MM.1S (cell line): ENCODE measurements around the gene CMC1.

Source experiments
- DNase-seq: peaks from one replicate; pipeline ENCODE4 v3.0.0-alpha.2; 2015
- H2AFZ ChIP-seq: fragments of 300-600 bp; sonication (generic); 2 replicates; pipeline ENCODE4 v1.6.0; 2016; ENCODE audit warnings: antibody characterized with exemption, low read length
- H3F3A ChIP-seq: fragments of 300-600 bp; sonication (generic); 2 replicates; pipeline ENCODE4 v1.6.1; 2016; ENCODE audit warnings: mild to moderate bottlenecking, antibody characterized with exemption, low read length, moderate library complexity, mixed read lengths; ENCODE audit not compliant: insufficient read depth
- H3K27ac ChIP-seq: fragments of 300-600 bp; sonication (generic); 2 replicates; pipeline ENCODE4 v1.5.1; 2016; ENCODE audit warnings: mild to moderate bottlenecking, low read length
- H3K27me3 ChIP-seq: fragments of 300-600 bp; sonication (generic); replicated peaks from 2 replicates; pipeline ENCODE4 v1.6.0; 2016; ENCODE audit warnings: low read length; ENCODE audit not compliant: insufficient read depth
- H3K36me3 ChIP-seq: fragments of 300-600 bp; sonication (generic); replicated peaks from 2 replicates; pipeline ENCODE4 v1.6.1; 2016; ENCODE audit warnings: mild to moderate bottlenecking, low read length, mixed read lengths; ENCODE audit not compliant: insufficient read depth
- H3K4me1 ChIP-seq: fragments of 300-600 bp; sonication (generic); 2 replicates; pipeline ENCODE4 v1.6.1; 2016; ENCODE audit warnings: low read length, mixed read lengths
- H3K4me2 ChIP-seq: fragments of 300-600 bp; sonication (generic); 2 replicates; pipeline ENCODE4 v1.6.0; 2016; ENCODE audit warnings: low read depth, low read length
- H3K4me3 ChIP-seq: fragments of 300-600 bp; sonication (generic); 2 replicates; pipeline ENCODE4 v1.5.1; 2016; ENCODE audit warnings: low read length, mixed read lengths
- H3K79me2 ChIP-seq: fragments of 300-600 bp; sonication (generic); 2 replicates; pipeline ENCODE4 v1.6.1; 2016; ENCODE audit warnings: mixed run types, low read length, mixed read lengths
- H3K9ac ChIP-seq: fragments of 300-600 bp; sonication (generic); 2 replicates; pipeline ENCODE4 v1.6.1; 2016; ENCODE audit warnings: low read length, mixed read lengths
- H3K9me2 ChIP-seq: fragments of 300-600 bp; sonication (generic); replicated peaks from 2 replicates; pipeline ENCODE4 v1.6.1; 2016; ENCODE audit warnings: mild to moderate bottlenecking, low read length, mixed read lengths; ENCODE audit not compliant: insufficient read depth
- H3K9me3 ChIP-seq: fragments of 300-600 bp; sonication (generic); replicated peaks from 2 replicates; pipeline ENCODE4 v1.6.1; 2016; ENCODE audit warnings: mild to moderate bottlenecking, low read length, mixed read lengths; ENCODE audit not compliant: insufficient read depth
- H4K20me1 ChIP-seq: fragments of 300-600 bp; sonication (generic); 2 replicates; pipeline ENCODE4 v1.6.1; 2016; ENCODE audit warnings: mild to moderate bottlenecking, low read length, moderate library complexity, mixed read lengths; ENCODE audit not compliant: insufficient read depth
- CTCF ChIP-seq: fragments of 300-600 bp; sonication (generic); IDR thresholded peaks from 2 replicates; pipeline ENCODE4 v1.5.1; 2016; ENCODE audit warnings: antibody characterized with exemption, low read length, mixed read lengths
- EZH2 ChIP-seq: fragments of 300-600 bp; sonication (generic); optimal IDR thresholded peaks from 2 replicates; pipeline ENCODE3; 2017; ENCODE audit warnings: low read depth, mild to moderate bottlenecking, antibody characterized with exemption, low read length, mixed read lengths
- EZH2phosphoT487 ChIP-seq: fragments of 300-600 bp; sonication (generic); IDR thresholded peaks from 2 replicates; pipeline ENCODE4 v1.6.1; 2018; ENCODE audit warnings: antibody characterized with exemption, low read length

Gene CMC1

DNA sequence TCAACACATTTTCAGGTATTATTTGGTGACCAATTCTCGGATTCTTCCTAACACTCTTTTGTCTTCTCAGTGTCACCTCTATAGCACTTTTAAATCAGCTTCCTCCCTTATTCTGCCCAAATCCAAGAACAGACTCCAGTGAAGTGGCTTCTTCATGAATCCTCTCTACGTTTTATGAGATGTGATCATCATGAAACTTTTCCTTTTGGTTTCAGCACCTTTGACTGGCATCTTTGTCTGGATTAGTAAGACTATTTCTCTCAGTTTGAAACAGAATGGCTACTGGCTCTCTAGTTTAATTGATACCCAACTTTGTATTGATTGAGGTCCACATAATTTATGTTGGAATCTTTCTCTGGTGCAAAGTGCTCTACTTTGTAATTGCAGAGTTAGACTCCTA lies 45.6 kb downstream of the CMC1 start:
- Histone ChIP-seq H2AFZ (no peak overlapping the region), H3K9me2 (no peaks in the 10 kb centered on the region), H3K36me3 (no peaks in the 10 kb centered on the region), H3F3A (no peaks in the 10 kb centered on the region), H3K4me1 (no peaks in the 10 kb centered on the region), H3K9ac (no peak overlapping the region), H3K9me3 (no peaks in the 10 kb centered on the region), H4K20me1 (no peaks in the 10 kb centered on the region), H3K4me3 (no peak overlapping the region), H3K4me2 (no peak overlapping the region), H3K27ac (no peak overlapping the region), H3K79me2 (no peaks in the 10 kb centered on the region), H3K27me3 (no peaks in the 10 kb centered on the region)
- no peak for DNase-seq
- TF ChIP-seq CTCF (no peak), EZH2phosphoT487 (no peak), EZH2 (no peak)

DNA sequence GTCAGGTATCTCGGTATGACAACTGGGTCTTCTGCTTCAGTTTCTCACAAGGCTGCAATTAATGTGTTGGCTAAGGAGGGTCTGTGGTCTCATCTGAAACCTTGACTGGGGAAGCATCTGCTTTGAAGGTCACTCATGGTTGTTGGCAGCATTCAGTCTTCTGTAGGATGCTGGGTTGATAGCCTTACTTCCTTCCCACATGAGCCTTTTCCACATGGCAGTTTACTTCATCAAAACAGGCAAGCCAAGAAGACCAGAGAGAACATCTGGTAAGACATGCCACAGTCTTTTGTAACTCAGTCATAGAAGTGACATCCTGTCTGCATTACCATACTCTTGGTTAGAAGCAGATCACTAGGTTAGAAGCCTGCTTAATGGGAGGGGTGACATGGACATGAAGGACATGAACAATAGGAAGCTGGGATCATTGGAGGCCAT lies 49.5 kb downstream of the CMC1 start:
- Histone ChIP-seq H3K9me2 (no peaks in the 10 kb centered on the region), H3K27me3 (no peaks in the 10 kb centered on the region), H3K36me3 (no peaks in the 10 kb centered on the region), H3K79me2 (no peaks in the 10 kb centered on the region), H3K4me3 (no peak overlapping the region), H3K4me2 (no peak overlapping the region), H3K4me1 (0 out of 2 replicates have a peak, but pooled peaks cover 3% of the 10 kb centered on the region), H4K20me1 (no peaks in the 10 kb centered on the region), H3F3A (no peaks in the 10 kb centered on the region), H2AFZ (no peak overlapping the region), H3K27ac (no peak overlapping the region), H3K9ac (no peak overlapping the region), H3K9me3 (no peaks in the 10 kb centered on the region)
- TF ChIP-seq CTCF (no peak), EZH2 (no peak), EZH2phosphoT487 (no peak)
- DNase-seq, result no peak

- Histone ChIP-seq H3K36me3 (no peaks in the 10 kb centered on the region), H3K27ac (no peak overlapping the region), H3F3A (no peaks in the 10 kb centered on the region), H3K4me1 (0 out of 2 replicates have a peak, but pooled peaks cover 3% of the 10 kb centered on the region), H3K9ac (no peak overlapping the region), H3K9me2 (no peaks in the 10 kb centered on the region), H3K9me3 (no peaks in the 10 kb centered on the region), H4K20me1 (no peaks in the 10 kb centered on the region), H3K27me3 (no peaks in the 10 kb centered on the region), H3K4me3 (no peak overlapping the region), H2AFZ (no peak overlapping the region), H3K4me2 (no peak overlapping the region), H3K79me2 (no peaks in the 10 kb centered on the region)
- no peak for DNase-seq
- TF ChIP-seq CTCF (no peak), EZH2 (no peak), EZH2phosphoT487 (no peak)
Measured at GRCh38 chr3:28291577-28291976, 50.2 kb downstream of the CMC1 start.
